Measurements from ENCODE around the gene TBPL1. TPM values are rescaled to one million over a fixed set of nuclear protein-coding genes. Genes with fewer than 3 reads are reported as not detected.

TBPL1 gene
- total and polyA plus RNA-seq, 2 of the 13 experiments (the other 11 are each of a cell fraction or from before 2014, with no cell fraction given): 25.3 to 39.3 TPM

DNA sequence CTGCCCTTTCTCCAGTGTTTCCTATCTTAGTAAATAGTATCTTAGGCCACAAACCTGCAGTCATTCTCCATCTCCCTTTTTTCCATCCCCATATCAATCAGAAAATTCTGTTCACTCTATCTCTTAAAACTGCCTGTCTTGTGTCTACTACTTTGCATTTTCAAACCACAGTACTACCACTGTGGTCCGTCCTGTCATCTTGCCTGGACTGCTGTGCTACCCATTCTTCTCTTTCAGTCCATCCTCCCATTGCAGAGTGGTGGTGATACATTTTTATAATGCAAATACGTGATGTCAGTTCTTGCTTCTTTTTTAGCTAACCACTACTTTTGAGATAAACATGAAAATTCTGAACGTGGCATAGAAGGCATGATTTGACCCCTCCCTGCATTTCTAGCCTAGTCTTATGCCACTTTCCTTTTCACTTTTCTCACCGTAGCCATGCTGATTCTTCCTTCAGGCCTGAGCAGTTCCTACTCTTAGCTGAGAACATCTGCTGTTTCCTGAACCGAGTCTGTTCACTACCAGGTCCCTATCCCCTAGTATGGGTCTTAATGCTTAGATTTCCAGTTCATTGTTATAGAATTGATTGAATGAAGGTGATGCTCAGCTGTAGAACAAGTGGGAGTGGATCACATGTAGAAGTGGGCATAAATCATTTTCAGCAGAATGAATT is 13.8 kb downstream of the TBPL1 start:
- BruUV-seq (replicated peaks): no TSS peak
- intact Hi-C loops (cut with micrococcal nuclease; ENCODE audit: unreplicated experiment): no loop called here
- DNase-seq (ENCODE audit: low spot score): no peak
- Histone ChIP-seq H3K36me3 (replicated peaks in 1 of 2; ENCODE audit: control insufficient read depth in 1 of 2, insufficient read depth in 2 of 2, low read length in 2 of 2) (no peaks in the 10 kb centered on the region), H3K27ac (ENCODE audit: extremely low read length, insufficient read depth, low read length) (no peak overlapping the region), H4K20me1 (ENCODE audit: insufficient read depth, low read length) (no peaks in the 10 kb centered on the region), H2AFZ (ENCODE audit: low read length) (no peak overlapping the region), H3K79me2 (ENCODE audit: insufficient read depth, low read length) (peaks cover 16% of the 10 kb centered on the region), H3K4me1 (ENCODE audit: insufficient read depth, low read length) (no peaks in the 10 kb centered on the region), H3K4me3 (replicated peaks in 1 of 3; ENCODE audit: insufficient read depth in 1 of 3, low read depth in 2 of 3, low read length in 3 of 3) (no peak overlapping the region), H3K9ac (ENCODE audit: insufficient read depth, low read depth, low read length) (no peak overlapping the region), H3K9me3 (ENCODE audit: low read length) (no peaks in the 10 kb centered on the region), H3K27me3 (ENCODE audit: control insufficient read depth in 1 of 2, insufficient read depth in 2 of 2, low read length in 2 of 2) (no peaks in the 10 kb centered on the region), H3K4me2 (ENCODE audit: low read depth, low read length) (no peak overlapping the region)
- ATAC-seq: no peak
- TF ChIP-seq RAD51 (IDR thresholded peaks at IDR 0.05; ENCODE audit: borderline replicate concordance) (no peak), NPAS2 (CRISPR knock-in tag; IDR thresholded peaks at IDR 0.05; ENCODE audit: borderline replicate concordance) (no peak), NFYB (CRISPR knock-in tag; IDR thresholded peaks at IDR 0.05) (no peak), ZNF564 (CRISPR knock-in tag; IDR thresholded peaks at IDR 0.05) (no peak), ZNF878 (CRISPR knock-in tag; IDR thresholded peaks at IDR 0.05) (no peak), KAT2B (IDR thresholded peaks at IDR 0.05; ENCODE audit: borderline replicate concordance, low read depth, low read length) (no peak), TSC22D2 (CRISPR knock-in tag; IDR thresholded peaks at IDR 0.05; ENCODE audit: borderline replicate concordance) (no peak), HMG20B (CRISPR knock-in tag; conservative IDR thresholded peaks at IDR 0.05) (no peak), PHB2 (IDR thresholded peaks at IDR 0.05; ENCODE audit: partially characterized antibody) (no peak), AGO1 (IDR thresholded peaks at IDR 0.05; ENCODE audit: low read depth, low read length, poor library complexity, severe bottlenecking) (no peak), ZNF772 (CRISPR knock-in tag; IDR thresholded peaks at IDR 0.05) (no peak), EEA1 (CRISPR knock-in tag; IDR thresholded peaks at IDR 0.05; ENCODE audit: borderline replicate concordance) (no peak), ZNF672 (CRISPR knock-in tag; IDR thresholded peaks at IDR 0.05) (no peak), TRIM24 (CRISPR knock-in tag; IDR thresholded peaks at IDR 0.05) (no peak)
- TF ChIP-seq, protein P1, sequence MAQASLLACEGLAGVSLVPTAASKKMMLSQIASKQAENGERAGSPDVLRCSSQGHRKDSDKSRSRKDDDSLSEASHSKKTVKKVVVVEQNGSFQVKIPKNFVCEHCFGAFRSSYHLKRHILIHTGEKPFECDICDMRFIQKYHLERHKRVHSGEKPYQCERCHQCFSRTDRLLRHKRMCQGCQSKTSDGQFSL (CRISPR knock-in tag; IDR thresholded peaks at IDR 0.05): no peak
- TF ChIP-seq, protein P2, sequence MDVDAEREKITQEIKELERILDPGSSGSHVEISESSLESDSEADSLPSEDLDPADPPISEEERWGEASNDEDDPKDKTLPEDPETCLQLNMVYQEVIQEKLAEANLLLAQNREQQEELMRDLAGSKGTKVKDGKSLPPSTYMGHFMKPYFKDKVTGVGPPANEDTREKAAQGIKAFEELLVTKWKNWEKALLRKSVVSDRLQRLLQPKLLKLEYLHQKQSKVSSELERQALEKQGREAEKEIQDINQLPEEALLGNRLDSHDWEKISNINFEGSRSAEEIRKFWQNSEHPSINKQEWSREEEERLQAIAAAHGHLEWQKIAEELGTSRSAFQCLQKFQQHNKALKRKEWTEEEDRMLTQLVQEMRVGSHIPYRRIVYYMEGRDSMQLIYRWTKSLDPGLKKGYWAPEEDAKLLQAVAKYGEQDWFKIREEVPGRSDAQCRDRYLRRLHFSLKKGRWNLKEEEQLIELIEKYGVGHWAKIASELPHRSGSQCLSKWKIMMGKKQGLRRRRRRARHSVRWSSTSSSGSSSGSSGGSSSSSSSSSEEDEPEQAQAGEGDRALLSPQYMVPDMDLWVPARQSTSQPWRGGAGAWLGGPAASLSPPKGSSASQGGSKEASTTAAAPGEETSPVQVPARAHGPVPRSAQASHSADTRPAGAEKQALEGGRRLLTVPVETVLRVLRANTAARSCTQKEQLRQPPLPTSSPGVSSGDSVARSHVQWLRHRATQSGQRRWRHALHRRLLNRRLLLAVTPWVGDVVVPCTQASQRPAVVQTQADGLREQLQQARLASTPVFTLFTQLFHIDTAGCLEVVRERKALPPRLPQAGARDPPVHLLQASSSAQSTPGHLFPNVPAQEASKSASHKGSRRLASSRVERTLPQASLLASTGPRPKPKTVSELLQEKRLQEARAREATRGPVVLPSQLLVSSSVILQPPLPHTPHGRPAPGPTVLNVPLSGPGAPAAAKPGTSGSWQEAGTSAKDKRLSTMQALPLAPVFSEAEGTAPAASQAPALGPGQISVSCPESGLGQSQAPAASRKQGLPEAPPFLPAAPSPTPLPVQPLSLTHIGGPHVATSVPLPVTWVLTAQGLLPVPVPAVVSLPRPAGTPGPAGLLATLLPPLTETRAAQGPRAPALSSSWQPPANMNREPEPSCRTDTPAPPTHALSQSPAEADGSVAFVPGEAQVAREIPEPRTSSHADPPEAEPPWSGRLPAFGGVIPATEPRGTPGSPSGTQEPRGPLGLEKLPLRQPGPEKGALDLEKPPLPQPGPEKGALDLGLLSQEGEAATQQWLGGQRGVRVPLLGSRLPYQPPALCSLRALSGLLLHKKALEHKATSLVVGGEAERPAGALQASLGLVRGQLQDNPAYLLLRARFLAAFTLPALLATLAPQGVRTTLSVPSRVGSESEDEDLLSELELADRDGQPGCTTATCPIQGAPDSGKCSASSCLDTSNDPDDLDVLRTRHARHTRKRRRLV (CRISPR knock-in tag; IDR thresholded peaks at IDR 0.05): no peak
- TF ChIP-seq, protein P3, sequence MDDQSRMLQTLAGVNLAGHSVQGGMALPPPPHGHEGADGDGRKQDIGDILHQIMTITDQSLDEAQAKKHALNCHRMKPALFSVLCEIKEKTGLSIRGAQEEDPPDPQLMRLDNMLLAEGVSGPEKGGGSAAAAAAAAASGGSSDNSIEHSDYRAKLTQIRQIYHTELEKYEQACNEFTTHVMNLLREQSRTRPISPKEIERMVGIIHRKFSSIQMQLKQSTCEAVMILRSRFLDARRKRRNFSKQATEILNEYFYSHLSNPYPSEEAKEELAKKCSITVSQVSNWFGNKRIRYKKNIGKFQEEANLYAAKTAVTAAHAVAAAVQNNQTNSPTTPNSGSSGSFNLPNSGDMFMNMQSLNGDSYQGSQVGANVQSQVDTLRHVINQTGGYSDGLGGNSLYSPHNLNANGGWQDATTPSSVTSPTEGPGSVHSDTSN (CRISPR knock-in tag; IDR thresholded peaks at IDR 0.05; ENCODE audit: borderline replicate concordance): no peak
- TF ChIP-seq, protein P4, sequence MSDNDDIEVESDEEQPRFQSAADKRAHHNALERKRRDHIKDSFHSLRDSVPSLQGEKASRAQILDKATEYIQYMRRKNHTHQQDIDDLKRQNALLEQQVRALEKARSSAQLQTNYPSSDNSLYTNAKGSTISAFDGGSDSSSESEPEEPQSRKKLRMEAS (IDR thresholded peaks at IDR 0.05): no peak
- in situ Hi-C loops (cut with HindIII; ENCODE audit: extremely low pct_ligation_motif_present, low pct_unique_long_range_greater_than_20kb): no loop called here
- FAIRE-seq: no peak
- ChIA-PET CTCF (ENCODE audit: low intra/inter-chr PET ratio, low total read pairs) (no interaction called here), POLR2A (no interaction called here)
- WGBS (ENCODE audit: low lambda C conversion rate): 93% methylated on average over 5 of the region's 5 CpGs
